Endothelial cell of umbilical vein (primary cell): ENCODE measurements around the gene SERPINA5. TPM values are rescaled to one million over a fixed set of nuclear protein-coding genes. Genes with fewer than 3 reads are reported as not detected.

ENCODE experiments used
- BruUV-seq: library from RNA; stranded (reverse); fragments of 400-500 nt; replicated peaks from 2 replicates; lab custom pipeline; 2021; lab: Mats Ljungman, UMichigan
- CTCF ChIA-PET: fragments of 300-600, 350-600 bp; sonication (Branson Sonifier 250); formaldehyde crosslinking; loops from one replicate; lab custom pipeline; 2021; ENCODE audit warnings: antibody characterized with exemption, inconsistent platforms; lab: Charles Lee
- POLR2A ChIA-PET: fragments of 300-600, 350-600 bp; sonication (Branson Sonifier 250); formaldehyde crosslinking; loops from one replicate; lab custom pipeline; 2021; ENCODE audit warnings: antibody characterized with exemption, inconsistent platforms; lab: Charles Lee
- DNase-seq: peaks from one replicate; pipeline ENCODE4 v3.0.0-alpha.2; 2011; ENCODE audit warnings: low read depth, low spot score
- FAIRE-seq: peaks from 2 replicates; lab custom pipeline; 2011; peaks lifted over from hg19 to GRCh38; lab: Jason Lieb, UNC
- H2AFZ ChIP-seq: 2 replicates; pipeline ENCODE4 v1.6.0; 2012; ENCODE audit warnings: low read depth, low read length, control low read depth, inconsistent platforms
- H3K27ac ChIP-seq: 2 replicates; pipeline ENCODE4 v1.5.1; 2011; ENCODE audit warnings: low read depth, mild to moderate bottlenecking, control low read depth, low read length, moderate library complexity; ENCODE audit not compliant: insufficient read depth
- H3K27me3 ChIP-seq, 2 experiments: 2 replicates each; pipeline versions ENCODE4 v1.6.0 to v1.6.1; 2011; ENCODE audit warnings: low read length in 2 of 2, mixed read lengths in 1 of 2; ENCODE audit not compliant: control insufficient read depth in 2 of 2, insufficient read depth in 2 of 2
- H3K36me3 ChIP-seq, 2 experiments: 2 replicates in 1 of 2; 3 replicates in 1 of 2; pipeline ENCODE4 v1.5.1; 2011; ENCODE audit warnings: low read length in 2 of 2, mild to moderate bottlenecking in 1 of 2, moderate library complexity in 1 of 2; ENCODE audit not compliant: control insufficient read depth in 2 of 2, insufficient read depth in 2 of 2; ENCODE audit errors: extremely low read depth in 1 of 2
- H3K4me1 ChIP-seq: 3 replicates; pipeline ENCODE4 v1.5.1; 2011; ENCODE audit warnings: mild to moderate bottlenecking, low read length; ENCODE audit not compliant: control insufficient read depth, insufficient read depth; ENCODE audit errors: extremely low read depth
- H3K4me2 ChIP-seq: 2 replicates; pipeline ENCODE4 v1.6.1; 2011; ENCODE audit warnings: low read length, control low read depth, mixed read lengths; ENCODE audit not compliant: insufficient read depth
- H3K4me3 ChIP-seq, 3 experiments: fragments of 200-600 bp in 1 of 3; sonication (generic), shearing (Covaris generic) in 1 of 3; replicated peaks in 1 of 3; 2 replicates each; pipeline ENCODE4 v1.5.1; 2011 to 2016; ENCODE audit warnings: control low read depth in 3 of 3, low read length in 3 of 3, mild to moderate bottlenecking in 2 of 3, inconsistent platforms in 1 of 3, low read depth in 1 of 3, moderate library complexity in 1 of 3; ENCODE audit not compliant: insufficient read depth in 1 of 3
- H3K79me2 ChIP-seq: 2 replicates; pipeline ENCODE4 v1.6.0; 2012; ENCODE audit warnings: low read length, inconsistent platforms; ENCODE audit not compliant: control insufficient read depth, insufficient read depth
- H3K9ac ChIP-seq: replicated peaks from 2 replicates; pipeline ENCODE3; 2011; ENCODE audit warnings: low read length, control low read depth; ENCODE audit not compliant: insufficient read depth; ENCODE audit errors: extremely low read depth
- H3K9me1 ChIP-seq: replicated peaks from 3 replicates; pipeline ENCODE4 v1.6.0; 2011; ENCODE audit warnings: mild to moderate bottlenecking, low read length; ENCODE audit not compliant: control insufficient read depth, insufficient read depth; ENCODE audit errors: extremely low read depth
- H3K9me3 ChIP-seq: replicated peaks from 2 replicates; pipeline ENCODE4 v1.5.1; 2012; ENCODE audit warnings: low read length, inconsistent platforms; ENCODE audit not compliant: control insufficient read depth, insufficient read depth
- H4K20me1 ChIP-seq: replicated peaks from 2 replicates; pipeline ENCODE3; 2011; ENCODE audit warnings: mild to moderate bottlenecking, low read length; ENCODE audit not compliant: control insufficient read depth, insufficient read depth; ENCODE audit errors: extremely low read depth
- EZH2 ChIP-seq: IDR thresholded peaks from 2 replicates; pipeline ENCODE4 v1.6.1; 2012; ENCODE audit warnings: borderline replicate concordance, low read depth, mild to moderate bottlenecking, moderate library complexity, low read length, inconsistent platforms; ENCODE audit not compliant: severe bottlenecking
- FOS ChIP-seq: IDR thresholded peaks from 2 replicates; pipeline ENCODE4 v1.6.1; 2011; ENCODE audit warnings: mild to moderate bottlenecking, low read length, moderate library complexity, borderline replicate concordance; ENCODE audit not compliant: insufficient read depth
- GATA2 ChIP-seq: IDR thresholded peaks from 2 replicates; pipeline ENCODE4 v1.7.0; 2011; ENCODE audit warnings: low read depth, mild to moderate bottlenecking, moderate library complexity, mixed read lengths, low read length; ENCODE audit not compliant: insufficient read length, insufficient read depth
- JUN ChIP-seq: IDR thresholded peaks from 2 replicates; pipeline ENCODE4 v1.6.1; 2011; ENCODE audit warnings: borderline replicate concordance, low read depth; ENCODE audit not compliant: insufficient read length, insufficient read depth
- MYC ChIP-seq: IDR thresholded peaks from one replicate; pipeline ENCODE4 v1.6.1; 2011; ENCODE audit warnings: mild to moderate bottlenecking, low read depth, low read length
- POLR2A ChIP-seq: IDR thresholded peaks from 2 replicates; pipeline ENCODE4 v1.6.1; 2012; ENCODE audit warnings: low read depth, mild to moderate bottlenecking, control low read depth, low read length
- POLR2AphosphoS5 ChIP-seq: IDR thresholded peaks from 2 replicates; pipeline ENCODE4 v1.6.1; 2012; ENCODE audit warnings: low read depth, mild to moderate bottlenecking, control low read depth, low read length, moderate library complexity; ENCODE audit not compliant: insufficient read depth
- dilution Hi-C: fragments of 300-500 bp; cut with MboI; formaldehyde crosslinking; loops from one replicate; pipeline ENCODE4 v1.15.0; 2019; ENCODE audit warnings: low sequenced_read_pairs; ENCODE audit not compliant: extremely low pct_ligation_motif_present
- intact Hi-C: fragments of 100-400 bp; cut with micrococcal nuclease; formaldehyde crosslinking; loops from one replicate; pipeline ENCODE4 v1.10.0; 2022
- polyA plus RNA-seq, 4 experiments: library from polyadenylated mRNA; depleted of rRNA in 3 of 4; stranded (reverse) in 3 of 4; unstranded in 1 of 4; fragments of >200 nt; gene quantifications; 2 replicates each; pipeline versions ENCODE4 v1.2.1 to v1.2.3, GENCODE V29; 2011 to 2012; ENCODE audit warnings: missing spikeins in 1 of 4
- total RNA-seq: library from RNA; stranded (reverse); gene quantifications from 2 replicates; pipeline ENCODE4 v1.2.3, GENCODE V29; 2021
- TF ChIP-seq, protein P1 (sequence below), 2 donors: IDR thresholded peaks; 1 replicate in 1 of 2; 2 replicates in 1 of 2; pipeline ENCODE4 v1.5.1; 2011; ENCODE audit warnings: low read length in 2 of 2, mild to moderate bottlenecking in 2 of 2, moderate library complexity in 2 of 2, control low read depth in 1 of 2, inconsistent platforms in 1 of 2, low read depth in 1 of 2; ENCODE audit not compliant: insufficient read depth in 1 of 2; ENCODE audit errors: extremely low read depth in 1 of 2
- TF ChIP-seq, protein P2 (sequence below): IDR thresholded peaks from 2 replicates; pipeline ENCODE4 v1.6.1; 2011; ENCODE audit not compliant: insufficient read depth, insufficient read length

Gene SERPINA5
- total and polyA plus RNA-seq, 2 donors (not counting 3 experiments of a cell fraction or from before 2014, with no cell fraction given) = 0.12 TPM; not detected in 1

DNA sequence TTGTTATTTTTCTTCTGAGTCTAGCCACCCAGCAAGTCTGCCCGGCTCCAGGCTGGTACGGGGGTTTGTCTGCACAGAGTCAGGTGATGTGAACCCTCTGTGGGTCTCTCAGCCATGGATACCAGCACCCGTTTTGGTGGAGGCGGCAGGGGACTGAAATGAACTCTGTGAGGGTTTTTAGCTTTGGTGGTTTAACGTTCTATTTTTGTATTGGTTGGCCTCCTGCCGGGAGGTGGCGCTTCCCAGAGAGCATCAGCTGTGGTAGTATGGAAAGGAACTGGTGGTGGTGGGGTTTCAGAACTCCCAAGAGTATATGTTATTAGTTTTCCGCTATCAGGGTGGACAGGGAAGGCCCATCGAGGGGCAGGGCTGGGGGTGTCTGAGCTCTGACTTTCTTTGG, 25.2 kb upstream of the SERPINA5 start:
- CTCF ChIA-PET = no interaction called here
- BruUV-seq = no TSS peak
- H3K4me3 ChIP-seq = no peak overlapping the region

More for the DNA sequence above, 25.2 kb upstream of the SERPINA5 start:
- dilution Hi-C loops = no loop called here
- TF ChIP-seq, protein P1, sequence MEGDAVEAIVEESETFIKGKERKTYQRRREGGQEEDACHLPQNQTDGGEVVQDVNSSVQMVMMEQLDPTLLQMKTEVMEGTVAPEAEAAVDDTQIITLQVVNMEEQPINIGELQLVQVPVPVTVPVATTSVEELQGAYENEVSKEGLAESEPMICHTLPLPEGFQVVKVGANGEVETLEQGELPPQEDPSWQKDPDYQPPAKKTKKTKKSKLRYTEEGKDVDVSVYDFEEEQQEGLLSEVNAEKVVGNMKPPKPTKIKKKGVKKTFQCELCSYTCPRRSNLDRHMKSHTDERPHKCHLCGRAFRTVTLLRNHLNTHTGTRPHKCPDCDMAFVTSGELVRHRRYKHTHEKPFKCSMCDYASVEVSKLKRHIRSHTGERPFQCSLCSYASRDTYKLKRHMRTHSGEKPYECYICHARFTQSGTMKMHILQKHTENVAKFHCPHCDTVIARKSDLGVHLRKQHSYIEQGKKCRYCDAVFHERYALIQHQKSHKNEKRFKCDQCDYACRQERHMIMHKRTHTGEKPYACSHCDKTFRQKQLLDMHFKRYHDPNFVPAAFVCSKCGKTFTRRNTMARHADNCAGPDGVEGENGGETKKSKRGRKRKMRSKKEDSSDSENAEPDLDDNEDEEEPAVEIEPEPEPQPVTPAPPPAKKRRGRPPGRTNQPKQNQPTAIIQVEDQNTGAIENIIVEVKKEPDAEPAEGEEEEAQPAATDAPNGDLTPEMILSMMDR (IDR thresholded peaks at IDR 0.05; ENCODE audit: extremely low read depth in 1 of 2, insufficient read depth in 1 of 2, low read depth in 1 of 2, low read length in 2 of 2) = no peak
- TF ChIP-seq EZH2 (no peak), POLR2A (no peak), JUN (no peak), MYC (no peak), FOS (no peak), POLR2AphosphoS5 (no peak), GATA2 (no peak)
- TF ChIP-seq, protein P2, sequence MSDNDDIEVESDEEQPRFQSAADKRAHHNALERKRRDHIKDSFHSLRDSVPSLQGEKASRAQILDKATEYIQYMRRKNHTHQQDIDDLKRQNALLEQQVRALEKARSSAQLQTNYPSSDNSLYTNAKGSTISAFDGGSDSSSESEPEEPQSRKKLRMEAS = no peak
- Histone ChIP-seq H3K9ac (no peak overlapping the region), H4K20me1 (no peaks in the 10 kb centered on the region), H3K27ac (no peak overlapping the region), H3K27me3 (no peaks in the 10 kb centered on the region), H3K79me2 (no peaks in the 10 kb centered on the region), H3K9me1 (no peaks in the 10 kb centered on the region), H2AFZ (no peak overlapping the region), H3K36me3 (no peaks in the 10 kb centered on the region), H3K4me2 (no peak overlapping the region), H3K9me3 (no peaks in the 10 kb centered on the region), H3K4me1 (no peaks in the 10 kb centered on the region)
- no peak for FAIRE-seq
- POLR2A ChIA-PET = no interaction called here
- no peak for DNase-seq
- intact Hi-C loops = no loop called here
